Kidney epithelial cell (primary cell): Measurements from ENCODE around the gene SCP2. TPM values are rescaled to one million over a fixed set of nuclear protein-coding genes. Genes with fewer than 3 reads are reported as not detected.

ENCODE experiments used
- DNase-seq: peaks from one replicate; pipeline ENCODE4 v3.0.0-alpha.2; 2010; ENCODE audit warnings: low read depth
- H3K27me3 ChIP-seq: 2 replicates; pipeline ENCODE4 v1.6.0; 2011; ENCODE audit warnings: low read length; ENCODE audit not compliant: control insufficient read depth, insufficient read depth
- H3K36me3 ChIP-seq: 2 replicates; pipeline ENCODE4 v1.5.1; 2011; ENCODE audit warnings: low read length; ENCODE audit not compliant: control insufficient read depth, insufficient read depth
- H3K4me3 ChIP-seq: 2 replicates; pipeline ENCODE4 v1.5.1; 2011; ENCODE audit warnings: low read depth, mild to moderate bottlenecking, control low read depth, low read length
- CTCF ChIP-seq: IDR thresholded peaks from 2 replicates; pipeline ENCODE4 v1.5.1; 2011; ENCODE audit warnings: mild to moderate bottlenecking, moderate library complexity, low read length, control low read depth, inconsistent platforms; ENCODE audit not compliant: insufficient read depth, poor library complexity, severe bottlenecking
- total RNA-seq: library from RNA; depleted of rRNA; stranded (reverse); fragments of >200 nt; gene quantifications from 2 replicates; pipeline ENCODE4 v1.2.3, GENCODE V29; 2015

Gene SCP2
- total RNA-seq, 1 donor from 2014 or later = 63.8 TPM

GRCh38 chr1:53069663-53070327 is 142.7 kb downstream of the SCP2 start:
- DNase-seq = no peak
- no peaks in the 10 kb centered on the region for H3K27me3 ChIP-seq
- H3K36me3 ChIP-seq = no peaks in the 10 kb centered on the region
- no peak overlapping the region for H3K4me3 ChIP-seq
- TF ChIP-seq CTCF = no peak

- Histone ChIP-seq H3K27me3 (no peaks in the 10 kb centered on the region), H3K36me3 (no peaks in the 10 kb centered on the region), H3K4me3 (no peak overlapping the region)
- DNase-seq = no peak
- no peak for TF ChIP-seq CTCF
Measured at GRCh38 chr1:53070621-53071020, 143.5 kb downstream of the SCP2 start.

GRCh38 chr1:53071167-53071865 is 144.2 kb downstream of the SCP2 start:
- TF ChIP-seq CTCF = no peak
- Histone ChIP-seq H3K36me3 (no peaks in the 10 kb centered on the region), H3K4me3 (no peak overlapping the region), H3K27me3 (no peaks in the 10 kb centered on the region)
- no peak for DNase-seq

DNA sequence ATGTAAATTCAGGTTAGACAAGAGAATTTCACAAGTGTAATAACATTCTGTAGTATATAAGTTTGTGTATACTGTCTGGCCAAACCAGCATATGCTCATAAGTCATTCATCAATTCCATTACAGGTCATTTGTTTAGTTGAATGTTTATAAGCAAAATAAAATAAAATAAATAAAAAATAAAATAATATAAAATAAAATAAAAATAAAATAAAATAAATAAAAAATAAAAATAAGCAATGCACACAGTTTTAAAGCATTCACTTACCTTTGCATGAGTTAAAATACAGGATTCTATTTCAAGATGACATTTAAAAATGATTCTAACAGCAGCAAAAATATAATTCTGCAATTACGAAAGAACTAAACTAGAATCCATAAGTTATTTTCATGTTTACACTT is 144.8 kb downstream of the SCP2 start:
- Histone ChIP-seq H3K27me3 (no peaks in the 10 kb centered on the region), H3K4me3 (no peak overlapping the region), H3K36me3 (no peaks in the 10 kb centered on the region)
- TF ChIP-seq CTCF = no peak
- no peak for DNase-seq

- Histone ChIP-seq H3K27me3 (no peaks in the 10 kb centered on the region), H3K36me3 (no peaks in the 10 kb centered on the region), H3K4me3 (no peak overlapping the region)
- no peak for DNase-seq
- TF ChIP-seq CTCF = no peak
Measured at GRCh38 chr1:53073287-53073686, 146.2 kb downstream of the SCP2 start.
